OCI-LY3 (cell line): ENCODE measurements around the gene RBM15.

ENCODE experiments used
- H2AFZ ChIP-seq: fragments of 200-600, 300-600 bp; shearing (Covaris generic); 2 replicates; pipeline ENCODE4 v1.6.0; 2014; ENCODE audit warnings: antibody characterized with exemption, low read depth, low read length
- H3K27ac ChIP-seq: fragments of 200-600, 300-600 bp; sonication (generic); 2 replicates; pipeline ENCODE4 v1.5.1; 2014; ENCODE audit warnings: mild to moderate bottlenecking, low read length, moderate library complexity, mixed read lengths
- H3K27me3 ChIP-seq: fragments of 200-600, 300-600 bp; sonication (generic); 2 replicates; pipeline ENCODE4 v1.6.1; 2014; ENCODE audit warnings: low read depth, low read length, mixed read lengths
- H3K36me3 ChIP-seq: fragments of 200-600, 300-600 bp; sonication (generic); replicated peaks from 2 replicates; pipeline ENCODE3; 2014; ENCODE audit warnings: low read depth, low read length, mixed read lengths
- H3K4me1 ChIP-seq: fragments of 300-600, 200-600 bp; sonication (generic); 2 replicates; pipeline ENCODE4 v1.6.1; 2014; ENCODE audit warnings: low read length, mixed read lengths
- H3K4me2 ChIP-seq: fragments of 200-600, 300-600 bp; sonication (generic); 2 replicates; pipeline ENCODE4 v1.6.1; 2014; ENCODE audit warnings: low read length, mixed read lengths
- H3K4me3 ChIP-seq: fragments of 300-600, 200-600 bp; sonication (generic); 2 replicates; pipeline ENCODE4 v1.5.1; 2014; ENCODE audit warnings: antibody characterized with exemption, mild to moderate bottlenecking, low read length, moderate library complexity
- H3K79me2 ChIP-seq: fragments of 300-600, 200-600 bp; shearing (Covaris generic); 2 replicates; pipeline ENCODE4 v1.6.1; 2014; ENCODE audit warnings: mild to moderate bottlenecking, low read length, mixed read lengths
- H3K9ac ChIP-seq: fragments of 300-600, 200-600 bp; shearing (Covaris generic); 2 replicates; pipeline ENCODE4 v1.6.0; 2014; ENCODE audit warnings: mild to moderate bottlenecking, low read length, moderate library complexity
- H3K9me3 ChIP-seq: fragments of 200-600, 300-600 bp; shearing (Covaris generic); 2 replicates; pipeline ENCODE4 v1.6.1; 2014; ENCODE audit warnings: low read length, mixed read lengths; ENCODE audit not compliant: insufficient read depth
- H4K20me1 ChIP-seq: fragments of 200-600, 300-600 bp; sonication (generic); 2 replicates; pipeline ENCODE4 v1.6.1; 2016; ENCODE audit warnings: low read length, mixed read lengths; ENCODE audit not compliant: insufficient read depth
- EZH2phosphoT487 ChIP-seq: fragments of 200-600 bp; shearing (Covaris generic); IDR thresholded peaks from 2 replicates; pipeline ENCODE4 v1.6.1; 2018; ENCODE audit warnings: antibody characterized with exemption, mixed run types, low read depth
- TF ChIP-seq, protein P1 (sequence below): fragments of 200-600, 300-600 bp; sonication (generic); IDR thresholded peaks from 2 replicates; pipeline ENCODE4 v1.5.1; 2014; ENCODE audit warnings: antibody characterized with exemption, low read length, low read depth

The RBM15 gene

GRCh38 chr1:110393691-110394492 is 54.7 kb downstream of the RBM15 start:
- Histone ChIP-seq H3K4me3 (no peak overlapping the region), H3K9me3 (no peaks in the 10 kb centered on the region), H3K4me1 (no peaks in the 10 kb centered on the region), H3K27me3 (no peaks in the 10 kb centered on the region), H3K36me3 (peaks cover 3% of the 10 kb centered on the region), H4K20me1 (no peaks in the 10 kb centered on the region), H3K79me2 (no peaks in the 10 kb centered on the region), H3K27ac (no peak overlapping the region), H3K9ac (no peak overlapping the region), H3K4me2 (no peak overlapping the region), H2AFZ (no peak overlapping the region)
- no peak for TF ChIP-seq EZH2phosphoT487
- TF ChIP-seq, protein P1, sequence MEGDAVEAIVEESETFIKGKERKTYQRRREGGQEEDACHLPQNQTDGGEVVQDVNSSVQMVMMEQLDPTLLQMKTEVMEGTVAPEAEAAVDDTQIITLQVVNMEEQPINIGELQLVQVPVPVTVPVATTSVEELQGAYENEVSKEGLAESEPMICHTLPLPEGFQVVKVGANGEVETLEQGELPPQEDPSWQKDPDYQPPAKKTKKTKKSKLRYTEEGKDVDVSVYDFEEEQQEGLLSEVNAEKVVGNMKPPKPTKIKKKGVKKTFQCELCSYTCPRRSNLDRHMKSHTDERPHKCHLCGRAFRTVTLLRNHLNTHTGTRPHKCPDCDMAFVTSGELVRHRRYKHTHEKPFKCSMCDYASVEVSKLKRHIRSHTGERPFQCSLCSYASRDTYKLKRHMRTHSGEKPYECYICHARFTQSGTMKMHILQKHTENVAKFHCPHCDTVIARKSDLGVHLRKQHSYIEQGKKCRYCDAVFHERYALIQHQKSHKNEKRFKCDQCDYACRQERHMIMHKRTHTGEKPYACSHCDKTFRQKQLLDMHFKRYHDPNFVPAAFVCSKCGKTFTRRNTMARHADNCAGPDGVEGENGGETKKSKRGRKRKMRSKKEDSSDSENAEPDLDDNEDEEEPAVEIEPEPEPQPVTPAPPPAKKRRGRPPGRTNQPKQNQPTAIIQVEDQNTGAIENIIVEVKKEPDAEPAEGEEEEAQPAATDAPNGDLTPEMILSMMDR, result no peak

DNA sequence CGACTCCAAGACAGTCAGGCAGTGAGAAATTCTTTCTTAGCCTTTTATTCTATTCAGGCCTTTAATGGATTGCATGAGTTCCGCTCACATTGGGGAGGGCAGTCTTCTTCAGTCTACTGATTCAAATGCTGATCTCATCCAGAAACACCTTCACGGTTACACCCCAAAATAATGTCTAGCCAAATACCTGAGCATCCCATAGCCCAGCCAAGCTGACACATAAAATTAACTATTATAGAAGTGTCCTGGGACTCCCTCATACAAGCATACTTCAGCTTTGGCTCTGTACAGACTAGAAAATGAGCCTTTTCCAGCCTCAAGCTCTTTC is 55.3 kb downstream of the RBM15 start:
- TF ChIP-seq EZH2phosphoT487, result no peak
- TF ChIP-seq, protein P1, result no peak
- Histone ChIP-seq H3K4me2 (no peak overlapping the region), H3K4me3 (no peak overlapping the region), H3K9me3 (no peaks in the 10 kb centered on the region), H3K27ac (no peak overlapping the region), H2AFZ (no peak overlapping the region), H3K9ac (no peak overlapping the region), H3K27me3 (no peaks in the 10 kb centered on the region), H4K20me1 (no peaks in the 10 kb centered on the region), H3K79me2 (no peaks in the 10 kb centered on the region), H3K36me3 (peaks cover 3% of the 10 kb centered on the region), H3K4me1 (no peaks in the 10 kb centered on the region)
